ENCODE data around the gene CCNL2.

GRCh38 chr1:1440262-1441001 lies 41.3 kb upstream of the CCNL2 start:
- TF ChIP-seq CTCF (IDR thresholded peaks at IDR 0.05; ENCODE audit: low read length) (no peak), EZH2 (optimal IDR thresholded peaks at IDR 0.05; ENCODE audit: low read depth, low read length) (no peak)
